K562 (cell line): ENCODE measurements around the gene NPAS3. TPM values are rescaled to one million over a fixed set of nuclear protein-coding genes. Genes with fewer than 3 reads are reported as not detected.

Experiments used
- ATAC-seq: fragments of 200-7000 bp; cut with Tn5 transposase; 3 replicates; pipeline ENCODE4 v1.9.1; 2020; ENCODE audit warnings: moderate library complexity
- BruUV-seq: library from RNA; stranded (reverse); fragments of 400-500 nt; replicated peaks from 2 replicates; lab custom pipeline; 2021; lab: Mats Ljungman, UMichigan
- CTCF ChIA-PET: fragments of 300-600 bp; formaldehyde crosslinking; extraction: SDS; loops from one replicate; lab custom pipeline; 2021; ENCODE audit warnings: low intra/inter-chr PET ratio; lab: Yijun Ruan, JAX
- POLR2A ChIA-PET: fragments of 300-600, 350-650 bp; sonication (Branson Sonifier 250); formaldehyde crosslinking; extraction: SDS; loops from one replicate; lab custom pipeline; 2021; ENCODE audit warnings: antibody characterized with exemption, inconsistent platforms; lab: Yijun Ruan, JAX
- DNase-seq, 4 experiments: peaks; one replicate each; pipeline versions ENCODE4 v3.0.0 to v3.0.0-alpha.2; 2011 to 2018; ENCODE audit warnings: low spot score in 3 of 4, mixed read lengths in 3 of 4; ENCODE audit errors: extremely low read depth in 1 of 4
- FAIRE-seq: peaks from 2 replicates; lab custom pipeline; 2011; peaks lifted over from hg19 to GRCh38; lab: Jason Lieb, UNC
- H2AFZ ChIP-seq: 2 replicates; pipeline ENCODE4 v1.6.0; 2011; ENCODE audit warnings: low read depth, low read length, control low read depth, inconsistent platforms
- H3K27ac ChIP-seq: fragments of 200-600 bp; 3 replicates; pipeline ENCODE4 v1.8.0; 2011; ENCODE audit warnings: low read depth, mild to moderate bottlenecking, control low read depth, inconsistent platforms, low read length, moderate library complexity, mixed read lengths; ENCODE audit errors: extremely low read depth
- H3K27me3 ChIP-seq, 2 experiments: fragments of 300-600 bp in 1 of 2; 2 replicates in 1 of 2; 3 replicates in 1 of 2; pipeline versions ENCODE4 v1.6.0 to v1.8.0; 2011; ENCODE audit warnings: inconsistent platforms in 2 of 2, low read length in 2 of 2, mild to moderate bottlenecking in 1 of 2, mixed read lengths in 1 of 2, moderate library complexity in 1 of 2; ENCODE audit not compliant: control insufficient read depth in 2 of 2, insufficient read depth in 2 of 2
- H3K36me3 ChIP-seq: fragments of 300-600 bp; 3 replicates; pipeline ENCODE4 v1.8.0; 2011; ENCODE audit warnings: mild to moderate bottlenecking, low read length, inconsistent platforms; ENCODE audit not compliant: control insufficient read depth, insufficient read depth
- H3K4me1 ChIP-seq, 2 experiments: fragments of 200-600 bp in 1 of 2; replicated peaks in 1 of 2; 2 replicates in 1 of 2; 3 replicates in 1 of 2; pipeline versions ENCODE4 v1.5.1 to v1.8.0; 2011; ENCODE audit warnings: inconsistent platforms in 2 of 2, low read length in 2 of 2, mild to moderate bottlenecking in 1 of 2, mixed read lengths in 1 of 2, moderate library complexity in 1 of 2; ENCODE audit not compliant: control insufficient read depth in 2 of 2, insufficient read depth in 2 of 2
- H3K4me2 ChIP-seq: 2 replicates; pipeline ENCODE4 v1.6.1; 2011; ENCODE audit warnings: low read length, control low read depth, inconsistent platforms, mixed read lengths; ENCODE audit not compliant: insufficient read depth
- H3K4me3 ChIP-seq: fragments of 200-600 bp; sonication (generic), shearing (Covaris generic); 2 replicates; pipeline ENCODE4 v1.5.1; 2016; ENCODE audit warnings: control low read depth, inconsistent platforms
- H3K79me2 ChIP-seq: fragments of 200-600 bp; 3 replicates; pipeline ENCODE4 v1.8.0; 2011; ENCODE audit warnings: low read length, inconsistent platforms; ENCODE audit not compliant: control insufficient read depth, insufficient read depth
- H3K9ac ChIP-seq, 2 experiments: 2 replicates each; pipeline versions ENCODE4 v1.6.0 to v1.6.1; 2011; ENCODE audit warnings: low read depth in 2 of 2, low read length in 2 of 2, control low read depth in 1 of 2, inconsistent platforms in 1 of 2, mild to moderate bottlenecking in 1 of 2, mixed read lengths in 1 of 2; ENCODE audit not compliant: insufficient read depth in 1 of 2
- H3K9me1 ChIP-seq: one replicate; pipeline ENCODE4 v1.6.0; 2011; ENCODE audit warnings: inconsistent platforms, mild to moderate bottlenecking, low read length, moderate library complexity; ENCODE audit not compliant: control insufficient read depth, insufficient read depth
- H3K9me3 ChIP-seq: replicated peaks from 2 replicates; pipeline ENCODE4 v1.5.1; 2011; ENCODE audit warnings: low read depth, low read length, inconsistent platforms; ENCODE audit not compliant: control insufficient read depth, insufficient read depth
- H4K20me1 ChIP-seq: replicated peaks from 2 replicates; pipeline ENCODE4 v1.6.1; 2011; ENCODE audit warnings: low read length, inconsistent platforms, mixed read lengths; ENCODE audit not compliant: control insufficient read depth, insufficient read depth
- ESRRB ChIP-seq: fragments of 250-450 bp; sonication (Bioruptor Pico); IDR thresholded peaks from 2 replicates; pipeline ENCODE4 v1.5.0; 2020; ENCODE audit warnings: mild to moderate bottlenecking, moderate library complexity, borderline replicate concordance
- HMGN3 ChIP-seq: IDR thresholded peaks from 2 replicates; pipeline ENCODE4 v1.6.1; 2011; ENCODE audit warnings: borderline replicate concordance, low read depth, mild to moderate bottlenecking, mixed read lengths, low read length; ENCODE audit not compliant: insufficient read length; ENCODE audit errors: extremely low read depth
- MEF2D ChIP-seq: conservative IDR thresholded peaks from 2 replicates; pipeline ENCODE4 v1.6.1; 2016; ENCODE audit warnings: low read depth, missing genetic modification characterization, missing compliant biosample characterization
- PRMT5 ChIP-seq: sonication (generic); formaldehyde crosslinking; IDR thresholded peaks from 2 replicates; pipeline ENCODE4 v1.5.0; 2020; ENCODE audit warnings: missing genetic modification reagents
- ZNF12 ChIP-seq: sonication (generic); formaldehyde crosslinking; IDR thresholded peaks from 2 replicates; pipeline ENCODE4 v1.4.0; 2020; ENCODE audit warnings: mild to moderate bottlenecking, missing genetic modification reagents
- ZNF175 ChIP-seq: fragments of 200-800 bp; sonication (Bioruptor generic); IDR thresholded peaks from 2 replicates; pipeline ENCODE4 v1.6.1; 2016; ENCODE audit warnings: low read depth, mild to moderate bottlenecking, missing genetic modification characterization, missing compliant biosample characterization
- ZNF407 ChIP-seq: fragments of 450-650 bp; IDR thresholded peaks from 2 replicates; pipeline ENCODE4 v1.6.1; 2016; ENCODE audit warnings: low read depth
- WGBS: fragments of 100-300 bp; shearing (Covaris generic); methylation state at CpG from one replicate; pipeline ENCODE4 v1.1.6; 2016; ENCODE audit warnings: low coverage, mixed read lengths; ENCODE audit not compliant: insufficient coverage; ENCODE audit errors: missing lambda C conversion rate; 5-methylcytosine and 5-hydroxymethylcytosine counted together
- in situ Hi-C: fragments of 300-500 bp; cut with MboI; formaldehyde crosslinking; loops from 4 replicates; pipeline ENCODE4 v1.15.0; 2018; ENCODE audit warnings: inconsistent platforms, mixed read lengths
- intact Hi-C: fragments of 100-400 bp; cut with micrococcal nuclease; formaldehyde crosslinking; loops from 2 replicates; pipeline ENCODE4 v1.14.2; 2022
- polyA plus RNA-seq, 8 experiments: library from polyadenylated mRNA; depleted of rRNA in 4 of 8; stranded (reverse) in 5 of 8; unstranded in 3 of 8; fragments of >200 nt; fragmentation: Nextera tagmentation in 2 of 8; fragmentation: Illumina TruSeq in 1 of 8; extraction: Ambion mirVana in 2 of 8; extraction: Trizol in 1 of 8; gene quantifications; 2 replicates each; pipeline versions ENCODE4 v1.2.1 to v1.2.3, GENCODE V29; 2011 to 2014; ENCODE audit warnings: inconsistent platforms in 1 of 8, missing spikeins in 1 of 8
- total RNA-seq, 7 experiments: library from RNA; depleted of rRNA in 6 of 7; stranded (reverse); fragments of >200 nt in 6 of 7; fragmentation: Illumina TruSeq in 2 of 7; extraction: Trizol in 2 of 7; gene quantifications; 2 replicates each; pipeline versions ENCODE4 v1.2.1 to v1.2.3, GENCODE V29; 2011 to 2021; ENCODE audit warnings: low replicate concordance in 1 of 7

The NPAS3 gene
- total and polyA plus RNA-seq, 9 of the 15 experiments (the other 6 are each of a cell fraction or from before 2014, with no cell fraction given) = 0.04 TPM; not detected in 8

GRCh38 chr14:33457617-33458016 lies 518.9 kb downstream of the NPAS3 start:
- FAIRE-seq = no peak

More at GRCh38 chr14:33457617-33458016, 518.9 kb downstream of the NPAS3 start:
- Histone ChIP-seq H3K9me3 (no peaks in the 10 kb centered on the region), H3K4me3 (no peak overlapping the region), H3K79me2 (no peaks in the 10 kb centered on the region), H3K4me1 (no peaks in the 10 kb centered on the region), H3K9ac (no peak overlapping the region), H3K9me1 (no peaks in the 10 kb centered on the region), H3K27me3 (peaks cover 0 to 8% of the 10 kb centered on the region in 2 experiments; a peak in 2 of 5 replicates), H2AFZ (no peak overlapping the region), H3K36me3 (no peaks in the 10 kb centered on the region), H3K27ac (no peak overlapping the region), H3K4me2 (no peak overlapping the region), H4K20me1 (no peaks in the 10 kb centered on the region)
- ChIA-PET CTCF (no interaction called here), POLR2A (no interaction called here)
- TF ChIP-seq ZNF407 (no peak), MEF2D (tag) (no peak), HMGN3 (no peak), ESRRB (CRISPR knock-in tag) (no peak), ZNF12 (CRISPR knock-in tag) (no peak), ZNF175 (CRISPR knock-in tag) (no peak), PRMT5 (no peak)
- 13% methylated on average over 7 of the region's 7 CpGs for WGBS
- no peak for ATAC-seq
- DNase-seq = no peak
- BruUV-seq = no TSS peak
- in situ Hi-C loops = no loop called here
- intact Hi-C loops = no loop called here
